ENCODE data around the gene ARID3A. TPM values are rescaled to one million over a fixed set of nuclear protein-coding genes. Genes with fewer than 3 reads are reported as not detected.

ARID3A gene
- total and polyA plus RNA-seq, 2 of the 8 experiments (the other 6 are each of a cell fraction or from before 2014, with no cell fraction given) = 40.5 to 77.4 TPM

GRCh38 chr19:976476-976875, 50.6 kb downstream of the ARID3A start (continued):
- TF ChIP-seq KDM1A (IDR thresholded peaks at IDR 0.05; ENCODE audit: borderline replicate concordance, low read length) = no peak
- TF ChIP-seq CHD1 (IDR thresholded peaks at IDR 0.05; ENCODE audit: low read depth, low read length) = no peak
- no peak for TF ChIP-seq TCF12 (IDR thresholded peaks at IDR 0.05; ENCODE audit: low read depth, low read length)
- TF ChIP-seq RXRA (IDR thresholded peaks at IDR 0.05; ENCODE audit: insufficient read depth, low read depth, low read length) = no peak
- no peak for TF ChIP-seq MAX (IDR thresholded peaks at IDR 0.05)
- TF ChIP-seq CTBP2 (IDR thresholded peaks at IDR 0.05; ENCODE audit: borderline replicate concordance, insufficient read depth, insufficient read length, low read length) = no peak
